GM18502 (cell line): ENCODE results near the gene NTM.

Experiments
- ATAC-seq: cut with Tn5 transposase; IDR thresholded peaks from one replicate; pipeline ENCODE4 v1.9.1; 2021; ENCODE audit warnings: mild to moderate bottlenecking; ENCODE audit not compliant: unreplicated experiment, poor library complexity

Gene NTM

GRCh38 chr11:132174362-132175255, 804.2 kb downstream of the NTM start:
- ATAC-seq, result no peak

- ATAC-seq, result no peak
These were observed 806.7 kb downstream of the NTM start for GRCh38 chr11:132177106-132177505.

- ATAC-seq, result no peak
These were observed 813.7 kb downstream of the NTM start for GRCh38 chr11:132184079-132184478.

- no peak for ATAC-seq
These were observed 815.5 kb downstream of the NTM start for GRCh38 chr11:132185726-132186592.

- ATAC-seq, result no peak
These were observed 816.3 kb downstream of the NTM start for GRCh38 chr11:132186699-132187098.

GRCh38 chr11:132187386-132187785, 817.0 kb downstream of the NTM start:
- ATAC-seq, result no peak

GRCh38 chr11:132187814-132188213, 817.4 kb downstream of the NTM start:
- no peak for ATAC-seq

GRCh38 chr11:132196928-132197327, 826.5 kb downstream of the NTM start:
- ATAC-seq, result no peak

GRCh38 chr11:132200353-132200936, 830.0 kb downstream of the NTM start:
- ATAC-seq, result no peak

GRCh38 chr11:132202621-132203020, 832.2 kb downstream of the NTM start:
- no peak for ATAC-seq

GRCh38 chr11:132205006-132205405, 834.6 kb downstream of the NTM start:
- no peak for ATAC-seq

- no peak for ATAC-seq
These were observed 835.1 kb downstream of the NTM start for GRCh38 chr11:132205496-132205895.

- ATAC-seq, result no peak
These were observed 836.6 kb downstream of the NTM start for GRCh38 chr11:132206993-132207392.

GRCh38 chr11:132208477-132209055, 838.2 kb downstream of the NTM start:
- ATAC-seq, result no peak

- no peak for ATAC-seq
These were observed 841.1 kb downstream of the NTM start for GRCh38 chr11:132211479-132211878.

GRCh38 chr11:132217856-132218255, 847.4 kb downstream of the NTM start:
- no peak for ATAC-seq

- ATAC-seq, result no peak
These were observed 850.1 kb downstream of the NTM start for GRCh38 chr11:132220474-132220873.

- ATAC-seq, result no peak
These were observed 851.9 kb downstream of the NTM start for GRCh38 chr11:132222345-132222744.

- no peak for ATAC-seq
These were observed 856.1 kb downstream of the NTM start for GRCh38 chr11:132226522-132226921.

GRCh38 chr11:132228746-132229325, 858.4 kb downstream of the NTM start:
- no peak for ATAC-seq
